PC-9 (cell line): ENCODE data around the gene PGA5. TPM values are rescaled to one million over a fixed set of nuclear protein-coding genes. Genes with fewer than 3 reads are reported as not detected.

Experiments
- BruUV-seq: library from RNA; stranded (reverse); fragments of 400-500 nt; replicated peaks from 2 replicates; lab custom pipeline; 2021; lab: Mats Ljungman, UMichigan
- CTCF ChIA-PET: fragments of 300-600 bp; sonication (Branson Sonifier 250); formaldehyde crosslinking; loops from one replicate; lab custom pipeline; 2022; ENCODE audit warnings: antibody characterized with exemption; lab: Charles Lee
- POLR2A ChIA-PET: fragments of 300-600 bp; sonication (Branson Sonifier 250); formaldehyde crosslinking; loops from one replicate; lab custom pipeline; 2022; ENCODE audit warnings: antibody characterized with exemption; ENCODE audit not compliant: unreplicated experiment; lab: Charles Lee
- DNase-seq, 2 experiments: peaks; one replicate each; pipeline versions ENCODE4 v3.0.0 to v3.0.0-alpha.2; 2015 to 2022; ENCODE audit warnings: mixed read lengths in 1 of 2
- H2AFZ ChIP-seq: fragments of 200-600 bp; sonication (generic); 2 replicates; pipeline ENCODE4 v1.8.1; 2017; ENCODE audit warnings: antibody characterized with exemption
- H3F3A ChIP-seq: fragments of 200-600 bp; sonication (generic); 2 replicates; pipeline ENCODE4 v1.8.1; 2017; ENCODE audit warnings: antibody characterized with exemption, mild to moderate bottlenecking, low read depth; ENCODE audit not compliant: insufficient read depth
- H3K27ac ChIP-seq: fragments of 200-600 bp; sonication (generic); 2 replicates; pipeline ENCODE4 v1.6.1; 2016; ENCODE audit warnings: mixed run types
- H3K27me3 ChIP-seq: fragments of 200-600 bp; sonication (generic); 2 replicates; pipeline ENCODE4 v1.6.1; 2016; ENCODE audit warnings: low read depth, mixed run types; ENCODE audit not compliant: insufficient read depth
- H3K36me3 ChIP-seq: fragments of 200-600 bp; sonication (generic); 2 replicates; pipeline ENCODE4 v1.6.1; 2016; ENCODE audit warnings: low read depth, mixed run types
- H3K4me1 ChIP-seq: fragments of 200-600 bp; sonication (generic); replicated peaks from 2 replicates; pipeline ENCODE4 v1.6.1; 2016; ENCODE audit warnings: mixed run types; ENCODE audit not compliant: insufficient read depth
- H3K4me2 ChIP-seq: fragments of 200-600 bp; sonication (generic); 2 replicates; pipeline ENCODE4 v1.6.1; 2017; ENCODE audit warnings: mixed run types
- H3K4me3 ChIP-seq: fragments of 200-600 bp; sonication (generic); 2 replicates; pipeline ENCODE4 v1.6.1; 2016; ENCODE audit warnings: mixed run types
- H3K79me2 ChIP-seq: fragments of 200-600 bp; sonication (generic); 2 replicates; pipeline ENCODE4 v1.6.1; 2017; ENCODE audit warnings: low read depth, mixed run types
- H3K9me2 ChIP-seq: fragments of 200-600 bp; sonication (generic); 2 replicates; pipeline ENCODE4 v1.8.1; 2017; ENCODE audit warnings: mild to moderate bottlenecking; ENCODE audit not compliant: insufficient read depth
- H3K9me3 ChIP-seq: fragments of 200-600 bp; sonication (generic); 2 replicates; pipeline ENCODE4 v1.8.1; 2016; ENCODE audit warnings: low read depth; ENCODE audit not compliant: insufficient read depth
- H4K20me1 ChIP-seq: fragments of 200-600 bp; sonication (generic); 2 replicates; pipeline ENCODE4 v1.8.1; 2017; ENCODE audit not compliant: insufficient read depth
- EZH2 ChIP-seq: fragments of 200-600 bp; sonication (generic); IDR thresholded peaks from 2 replicates; pipeline ENCODE4 v1.8.0; 2017; ENCODE audit warnings: antibody characterized with exemption, low read depth
- intact Hi-C: fragments of 100-400 bp; cut with micrococcal nuclease; formaldehyde crosslinking; loops from one replicate; pipeline ENCODE4 v1.10.0; 2022; ENCODE audit not compliant: unreplicated experiment
- total RNA-seq: library from RNA; stranded (reverse); gene quantifications from 2 replicates; pipeline ENCODE4 v1.2.3, GENCODE V29; 2021
- TF ChIP-seq, protein P1 (sequence below): fragments of 200-600 bp; sonication (generic); conservative IDR thresholded peaks from 2 replicates; pipeline ENCODE4 v1.6.1; 2017; ENCODE audit warnings: mixed run types, antibody characterized with exemption, mild to moderate bottlenecking, moderate library complexity

The PGA5 gene
- total RNA-seq, 1 experiment from 2014 or later, result not detected

DNA sequence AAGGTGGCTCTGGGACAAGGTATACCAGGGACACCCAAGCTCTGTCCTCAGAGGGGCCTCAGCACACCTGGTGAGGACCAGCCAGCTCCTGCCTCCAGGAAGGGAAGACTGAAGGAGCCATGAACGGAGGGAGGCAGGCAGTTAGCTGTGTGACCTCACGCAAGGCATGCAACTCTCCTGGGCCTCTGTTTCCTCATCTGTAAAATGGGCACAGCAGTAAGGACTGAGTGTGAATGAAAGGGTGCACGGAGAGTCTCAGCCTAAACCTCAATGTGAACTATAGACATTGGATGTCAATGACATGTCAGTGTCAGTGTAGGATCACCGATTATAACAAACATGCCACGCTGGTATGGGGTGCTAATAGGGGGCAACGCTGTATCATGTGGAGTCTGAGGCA, 18.4 kb downstream of the PGA5 start:
- intact Hi-C loops, result loop anchor here (10.0 kb wide), 1 partner anchor 75 kb away; the partner anchor contains the start of genes DDB1 and TKFC

DNA sequence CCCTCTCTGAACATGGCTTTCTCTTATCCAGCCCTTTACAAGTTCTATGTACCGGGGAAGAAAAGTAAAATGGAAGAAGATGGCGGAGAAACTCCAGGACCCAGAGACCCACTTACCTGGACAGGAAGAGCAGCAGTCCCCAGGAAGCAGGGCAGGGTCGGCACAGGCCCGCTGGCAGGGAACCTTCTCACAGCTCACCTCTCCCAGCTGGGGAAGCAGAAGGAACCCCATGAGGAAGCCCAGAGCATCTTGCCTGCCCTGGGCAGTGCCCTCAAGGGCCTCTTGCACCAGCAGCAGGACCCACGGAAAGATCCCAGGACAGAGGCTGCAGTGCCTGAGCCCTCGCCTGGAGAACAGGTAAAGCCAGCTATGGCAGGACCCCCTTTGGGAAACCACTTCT, 23.4 kb downstream of the PGA5 start:
- H3K4me2 ChIP-seq, result no peak overlapping the region
- no peaks in the 10 kb centered on the region for H3K9me3 ChIP-seq
- H3K4me1 ChIP-seq, result 0 out of 2 replicates have a peak, but pooled peaks cover 5% of the 10 kb centered on the region
- H3F3A ChIP-seq, result no peaks in the 10 kb centered on the region; the same call in 1 of the 2 replicates
- ChIA-PET CTCF (no interaction called here), POLR2A (interaction anchor here (0.5 kb wide), 1 partner anchor 13 kb away, joined by 3 read pairs; no protein-coding TSS in a partner anchor)
- no TSS peak for BruUV-seq
- no peak for TF ChIP-seq EZH2
- TF ChIP-seq, protein P1, sequence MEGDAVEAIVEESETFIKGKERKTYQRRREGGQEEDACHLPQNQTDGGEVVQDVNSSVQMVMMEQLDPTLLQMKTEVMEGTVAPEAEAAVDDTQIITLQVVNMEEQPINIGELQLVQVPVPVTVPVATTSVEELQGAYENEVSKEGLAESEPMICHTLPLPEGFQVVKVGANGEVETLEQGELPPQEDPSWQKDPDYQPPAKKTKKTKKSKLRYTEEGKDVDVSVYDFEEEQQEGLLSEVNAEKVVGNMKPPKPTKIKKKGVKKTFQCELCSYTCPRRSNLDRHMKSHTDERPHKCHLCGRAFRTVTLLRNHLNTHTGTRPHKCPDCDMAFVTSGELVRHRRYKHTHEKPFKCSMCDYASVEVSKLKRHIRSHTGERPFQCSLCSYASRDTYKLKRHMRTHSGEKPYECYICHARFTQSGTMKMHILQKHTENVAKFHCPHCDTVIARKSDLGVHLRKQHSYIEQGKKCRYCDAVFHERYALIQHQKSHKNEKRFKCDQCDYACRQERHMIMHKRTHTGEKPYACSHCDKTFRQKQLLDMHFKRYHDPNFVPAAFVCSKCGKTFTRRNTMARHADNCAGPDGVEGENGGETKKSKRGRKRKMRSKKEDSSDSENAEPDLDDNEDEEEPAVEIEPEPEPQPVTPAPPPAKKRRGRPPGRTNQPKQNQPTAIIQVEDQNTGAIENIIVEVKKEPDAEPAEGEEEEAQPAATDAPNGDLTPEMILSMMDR, result no peak
- H3K9me2 ChIP-seq, result no peaks in the 10 kb centered on the region
- H2AFZ ChIP-seq, result no peak overlapping the region
- intact Hi-C loops, result no loop called here
- no peaks in the 10 kb centered on the region; the same call in 1 of the 2 replicates for H4K20me1 ChIP-seq
- DNase-seq, result no peak
- H3K27me3 ChIP-seq, result peaks cover 25% of the 10 kb centered on the region
- H3K79me2 ChIP-seq, result no peaks in the 10 kb centered on the region
- H3K27ac ChIP-seq, result no peak overlapping the region
- H3K4me3 ChIP-seq, result no peak overlapping the region
- H3K36me3 ChIP-seq, result no peaks in the 10 kb centered on the region

More for the DNA sequence above, 18.4 kb downstream of the PGA5 start:
- Histone ChIP-seq H3K9me2 (no peaks in the 10 kb centered on the region), H3K79me2 (no peaks in the 10 kb centered on the region), H3K4me3 (no peak overlapping the region), H3K9me3 (no peaks in the 10 kb centered on the region), H3K27ac (no peak overlapping the region), H3F3A (no peaks in the 10 kb centered on the region; the same call in 1 of the 2 replicates), H2AFZ (no peak overlapping the region), H3K36me3 (no peaks in the 10 kb centered on the region), H3K4me1 (no peaks in the 10 kb centered on the region), H4K20me1 (no peaks in the 10 kb centered on the region), H3K4me2 (no peak overlapping the region), H3K27me3 (peaks cover 57% of the 10 kb centered on the region)
- no peak for DNase-seq
- TF ChIP-seq EZH2, result no peak
- TF ChIP-seq, protein P1, result no peak
- ChIA-PET POLR2A (no interaction called here), CTCF (interaction anchor here (0.6 kb wide), 1 partner anchor 901 kb away, joined by 3 read pairs; no protein-coding TSS in a partner anchor)
- no TSS peak for BruUV-seq

DNA sequence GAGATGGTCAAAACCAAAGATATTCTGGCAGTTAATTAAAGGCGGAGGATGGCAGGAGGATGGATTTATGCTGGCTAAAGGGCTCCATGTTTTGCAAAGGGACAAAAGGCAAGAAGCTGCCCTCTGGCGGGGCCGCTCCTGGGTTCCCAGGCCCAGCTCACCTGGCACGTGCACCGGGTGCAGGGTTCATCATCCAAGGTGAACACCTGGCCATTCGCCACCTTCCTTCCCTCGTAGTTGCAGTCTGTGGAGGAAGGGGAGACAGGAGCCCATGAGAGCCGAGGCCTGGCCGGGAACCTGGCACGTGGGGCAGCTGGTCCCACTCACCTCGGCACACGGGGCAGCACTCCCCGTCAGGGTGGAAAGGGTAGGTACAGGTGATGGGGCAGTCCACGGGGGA, 23.8 kb downstream of the PGA5 start:
- Histone ChIP-seq H3K4me1 (0 out of 2 replicates have a peak, but pooled peaks cover 5% of the 10 kb centered on the region), H3K27me3 (peaks cover 21% of the 10 kb centered on the region), H3F3A (no peaks in the 10 kb centered on the region; the same call in 1 of the 2 replicates), H3K79me2 (no peaks in the 10 kb centered on the region), H4K20me1 (no peaks in the 10 kb centered on the region; the same call in 1 of the 2 replicates), H3K9me2 (no peaks in the 10 kb centered on the region), H2AFZ (no peak overlapping the region), H3K36me3 (no peaks in the 10 kb centered on the region), H3K9me3 (no peaks in the 10 kb centered on the region), H3K27ac (no peak overlapping the region), H3K4me3 (no peak overlapping the region), H3K4me2 (no peak overlapping the region)
- TF ChIP-seq, protein P1, result no peak
- no peak for TF ChIP-seq EZH2
- no peak for DNase-seq
- intact Hi-C loops, result no loop called here
- ChIA-PET POLR2A (interaction anchor here (0.5 kb wide), 1 partner anchor 13 kb away, joined by 3 read pairs; no protein-coding TSS in a partner anchor), CTCF (no interaction called here)
- BruUV-seq, result no TSS peak
